ENCODE measurements around the gene HSD3B7. TPM values are rescaled to one million over a fixed set of nuclear protein-coding genes. Genes with fewer than 3 reads are reported as not detected.

HSD3B7 gene
- total RNA-seq, 1 donor from 2014 or later: 5.5 TPM

GRCh38 chr16:30983898-30984610 lies 953 bp upstream of the HSD3B7 start:
- Histone ChIP-seq H3K36me3 (peaks cover 44% of the 10 kb centered on the region), H3K4me3 (no peak overlapping the region), H3K9me3 (replicated peaks) (no peaks in the 10 kb centered on the region), H3K27ac (replicated peaks) (no peak overlapping the region), H3K4me1 (peaks cover 17% of the 10 kb centered on the region), H3K27me3 (ENCODE audit: low read depth) (no peaks in the 10 kb centered on the region)
- TF ChIP-seq CTCF (IDR thresholded peaks at IDR 0.05; ENCODE audit: borderline replicate concordance): no peak
- intact Hi-C loops (cut with micrococcal nuclease): loop anchor here (10.0 kb wide), 2 partner anchors 161 to 471 kb away; partner anchors contain the start of gene ARMC5
- DNase-seq: no peak

GRCh38 chr16:30985401-30986128 lies 558 bp downstream of the HSD3B7 start:
- no peaks in the 10 kb centered on the region for H3K9me3 ChIP-seq (replicated peaks)
- peak overlapping the region; percentile 72 for H3K4me3 ChIP-seq
- H3K27me3 ChIP-seq (ENCODE audit: low read depth): no peaks in the 10 kb centered on the region
- peaks cover 29% of the 10 kb centered on the region for H3K36me3 ChIP-seq
- DNase-seq: no peak
- H3K27ac ChIP-seq (replicated peaks): peak overlapping the region; percentile 85
- TF ChIP-seq CTCF (IDR thresholded peaks at IDR 0.05; ENCODE audit: borderline replicate concordance): no peak
- intact Hi-C loops (cut with micrococcal nuclease): loop anchor here (10.0 kb wide), 2 partner anchors 159 to 469 kb away; partner anchors contain the start of gene ARMC5
- H3K4me1 ChIP-seq: peaks cover 20% of the 10 kb centered on the region

- peaks cover 21% of the 10 kb centered on the region for H3K36me3 ChIP-seq
- H3K4me3 ChIP-seq: peak overlapping the region; percentile 72
- no peak for TF ChIP-seq CTCF (IDR thresholded peaks at IDR 0.05; ENCODE audit: borderline replicate concordance)
- intact Hi-C loops (cut with micrococcal nuclease): loop anchor here (10.0 kb wide), 2 partner anchors 158 to 468 kb away; partner anchors contain the start of gene ARMC5
- H3K27me3 ChIP-seq (ENCODE audit: low read depth): no peaks in the 10 kb centered on the region
- no peaks in the 10 kb centered on the region for H3K9me3 ChIP-seq (replicated peaks)
- peaks cover 20% of the 10 kb centered on the region for H3K4me1 ChIP-seq
- no peak overlapping the region for H3K27ac ChIP-seq (replicated peaks)
- no peak for DNase-seq
Measured at GRCh38 chr16:30986129-30986991, 1.4 kb downstream of the HSD3B7 start.

DNA sequence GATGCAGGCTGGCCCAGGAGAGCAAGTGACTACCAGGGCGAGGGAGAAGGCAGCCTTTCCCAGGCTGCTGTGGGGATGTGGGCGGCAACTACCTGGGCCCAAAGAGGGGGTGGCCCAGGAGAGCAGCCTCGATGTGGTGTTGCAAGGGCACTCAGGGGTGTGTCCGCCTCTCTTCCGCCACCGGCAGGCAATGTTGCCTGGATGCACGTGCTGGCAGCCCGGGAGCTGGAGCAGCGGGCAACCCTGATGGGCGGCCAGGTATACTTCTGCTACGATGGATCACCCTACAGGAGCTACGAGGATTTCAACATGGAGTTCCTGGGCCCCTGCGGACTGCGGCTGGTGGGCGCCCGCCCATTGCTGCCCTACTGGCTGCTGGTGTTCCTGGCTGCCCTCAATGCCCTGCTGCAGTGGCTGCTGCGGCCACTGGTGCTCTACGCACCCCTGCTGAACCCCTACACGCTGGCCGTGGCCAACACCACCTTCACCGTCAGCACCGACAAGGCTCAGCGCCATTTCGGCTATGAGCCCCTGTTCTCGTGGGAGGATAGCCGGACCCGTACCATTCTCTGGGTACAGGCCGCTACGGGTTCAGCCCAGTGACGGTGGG lies 2.7 kb downstream of the HSD3B7 start:
- DNase-seq: no peak
- H3K4me1 ChIP-seq: peaks cover 20% of the 10 kb centered on the region
- TF ChIP-seq CTCF (IDR thresholded peaks at IDR 0.05; ENCODE audit: borderline replicate concordance): no peak
- no peak overlapping the region for H3K4me3 ChIP-seq
- intact Hi-C loops (cut with micrococcal nuclease): loop anchor here (10.0 kb wide), 2 partner anchors 157 to 467 kb away; partner anchors contain the start of gene ARMC5
- peaks cover 13% of the 10 kb centered on the region for H3K36me3 ChIP-seq
- H3K27me3 ChIP-seq (ENCODE audit: low read depth): no peaks in the 10 kb centered on the region
- H3K9me3 ChIP-seq (replicated peaks): no peaks in the 10 kb centered on the region
- no peak overlapping the region for H3K27ac ChIP-seq (replicated peaks)
